GM21423 (cell line): ENCODE measurements around the gene DCBLD2.

ENCODE experiments used
- ATAC-seq: cut with Tn5 transposase; IDR thresholded peaks from one replicate; pipeline ENCODE4 v1.9.1; 2021; ENCODE audit warnings: mild to moderate bottlenecking, moderate library complexity; ENCODE audit not compliant: unreplicated experiment

Gene DCBLD2, protein sequence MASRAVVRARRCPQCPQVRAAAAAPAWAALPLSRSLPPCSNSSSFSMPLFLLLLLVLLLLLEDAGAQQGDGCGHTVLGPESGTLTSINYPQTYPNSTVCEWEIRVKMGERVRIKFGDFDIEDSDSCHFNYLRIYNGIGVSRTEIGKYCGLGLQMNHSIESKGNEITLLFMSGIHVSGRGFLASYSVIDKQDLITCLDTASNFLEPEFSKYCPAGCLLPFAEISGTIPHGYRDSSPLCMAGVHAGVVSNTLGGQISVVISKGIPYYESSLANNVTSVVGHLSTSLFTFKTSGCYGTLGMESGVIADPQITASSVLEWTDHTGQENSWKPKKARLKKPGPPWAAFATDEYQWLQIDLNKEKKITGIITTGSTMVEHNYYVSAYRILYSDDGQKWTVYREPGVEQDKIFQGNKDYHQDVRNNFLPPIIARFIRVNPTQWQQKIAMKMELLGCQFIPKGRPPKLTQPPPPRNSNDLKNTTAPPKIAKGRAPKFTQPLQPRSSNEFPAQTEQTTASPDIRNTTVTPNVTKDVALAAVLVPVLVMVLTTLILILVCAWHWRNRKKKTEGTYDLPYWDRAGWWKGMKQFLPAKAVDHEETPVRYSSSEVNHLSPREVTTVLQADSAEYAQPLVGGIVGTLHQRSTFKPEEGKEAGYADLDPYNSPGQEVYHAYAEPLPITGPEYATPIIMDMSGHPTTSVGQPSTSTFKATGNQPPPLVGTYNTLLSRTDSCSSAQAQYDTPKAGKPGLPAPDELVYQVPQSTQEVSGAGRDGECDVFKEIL

DNA sequence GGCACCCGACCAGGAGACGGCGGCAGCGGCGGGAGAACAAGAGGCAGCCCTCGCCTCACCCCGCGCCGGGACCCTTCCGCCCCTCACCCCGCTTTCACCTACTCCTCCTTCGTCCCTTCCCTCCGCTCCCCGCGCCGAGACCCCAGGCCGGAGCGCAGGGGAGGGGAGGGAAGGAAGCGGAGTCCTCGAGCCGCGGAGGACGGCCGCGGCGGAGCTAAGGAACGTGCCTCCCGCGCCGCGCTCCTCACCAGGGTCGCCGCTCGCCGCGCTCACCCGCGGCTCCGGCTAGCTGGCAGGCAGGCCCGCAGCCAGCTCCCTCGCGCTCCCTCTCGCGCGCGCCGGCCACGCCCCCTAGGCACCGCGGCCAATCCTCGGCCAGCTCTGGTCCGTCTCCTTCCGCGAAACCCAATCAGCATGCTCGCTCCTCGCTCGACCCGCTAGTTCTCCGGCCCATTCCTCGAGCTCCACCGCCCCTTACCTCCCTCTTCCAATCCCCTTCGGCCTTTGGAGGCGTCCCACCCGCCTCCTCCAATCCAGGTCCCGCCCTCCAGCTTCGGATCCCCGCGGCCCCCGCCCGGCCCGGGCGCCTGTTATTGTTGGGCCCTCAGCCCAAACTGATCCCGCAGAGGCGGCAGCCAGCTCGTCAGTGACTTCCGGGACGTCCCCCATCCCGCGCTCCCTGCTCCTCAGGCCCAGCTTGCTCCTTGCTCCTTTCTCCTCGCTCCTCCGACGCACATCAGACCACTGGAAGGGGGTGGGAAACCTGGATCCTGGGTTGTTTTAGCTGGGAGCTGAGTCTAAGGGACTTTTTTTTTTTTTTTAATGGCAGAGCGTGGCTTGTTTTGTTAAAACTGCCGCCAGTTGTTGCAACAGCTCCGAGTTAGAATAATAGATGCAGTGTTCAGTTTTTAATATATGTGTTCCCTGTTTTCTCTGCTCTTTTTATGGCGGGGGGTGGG lies at the start of gene DCBLD2:
Gene DCBLD2, minus strand, starts transcription at position 304 of the 959 bp plus-strand sequence. CDS start 369 bp downstream, outside the sequence.
- ATAC-seq: peak; percentile 99

DNA sequence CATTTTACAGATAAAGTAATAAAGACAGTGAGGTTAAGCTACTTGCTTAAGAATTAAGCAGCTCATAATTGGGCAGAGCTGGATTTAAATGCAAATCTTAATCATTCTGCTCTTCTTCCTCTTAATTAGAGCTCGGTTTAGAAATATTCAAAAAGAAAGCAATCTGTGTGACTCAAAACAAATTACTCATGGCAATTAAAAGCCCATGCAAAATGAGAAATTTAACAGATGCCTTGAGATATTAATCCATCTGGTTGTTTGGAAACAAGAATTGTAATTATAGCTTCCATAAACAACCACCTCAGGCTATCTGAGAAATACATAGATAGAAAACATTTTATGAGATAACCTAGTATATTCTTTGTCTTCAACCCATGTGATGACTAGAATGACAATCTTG lies 44.2 kb upstream of the DCBLD2 start:
- no peak for ATAC-seq

DNA sequence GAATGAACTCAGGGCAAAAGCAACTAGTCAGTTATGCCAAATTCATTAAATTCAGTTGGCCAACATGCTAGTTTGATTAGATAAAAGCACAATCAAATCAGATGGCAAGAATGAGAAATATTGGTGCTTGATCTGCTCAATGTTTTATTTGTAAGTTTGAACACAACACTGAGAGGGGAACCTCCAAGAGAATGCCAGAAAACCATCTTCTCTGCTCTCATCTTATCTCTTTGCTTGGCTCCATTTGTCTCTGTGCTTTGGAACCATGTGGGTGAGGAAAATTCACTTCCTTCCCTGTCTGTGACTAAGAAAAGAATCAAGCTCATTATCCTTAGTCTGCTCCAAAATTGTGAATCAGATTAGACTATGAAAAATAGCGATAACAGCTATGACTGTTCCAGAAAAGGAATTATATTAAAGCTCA lies 43.6 kb upstream of the DCBLD2 start:
- ATAC-seq: no peak

DNA sequence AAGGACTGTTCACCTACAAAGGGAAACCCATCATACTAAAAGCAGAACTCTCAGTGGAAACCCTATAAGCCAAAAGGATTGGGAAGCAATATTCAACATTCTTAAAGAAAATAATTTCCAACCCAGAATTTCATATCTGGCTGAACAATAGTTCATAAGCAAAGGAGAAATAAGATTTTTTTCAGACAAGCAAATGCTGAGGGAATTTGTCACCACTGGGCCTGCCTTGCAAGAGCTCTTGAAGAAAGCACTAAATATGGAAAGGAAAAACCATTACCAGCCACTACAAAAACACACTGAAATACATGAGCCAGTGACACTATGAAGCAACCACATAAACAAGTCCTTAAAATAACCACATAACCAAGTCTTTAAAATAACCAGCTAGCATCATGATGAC lies 28.9 kb upstream of the DCBLD2 start:
- no peak for ATAC-seq

DNA sequence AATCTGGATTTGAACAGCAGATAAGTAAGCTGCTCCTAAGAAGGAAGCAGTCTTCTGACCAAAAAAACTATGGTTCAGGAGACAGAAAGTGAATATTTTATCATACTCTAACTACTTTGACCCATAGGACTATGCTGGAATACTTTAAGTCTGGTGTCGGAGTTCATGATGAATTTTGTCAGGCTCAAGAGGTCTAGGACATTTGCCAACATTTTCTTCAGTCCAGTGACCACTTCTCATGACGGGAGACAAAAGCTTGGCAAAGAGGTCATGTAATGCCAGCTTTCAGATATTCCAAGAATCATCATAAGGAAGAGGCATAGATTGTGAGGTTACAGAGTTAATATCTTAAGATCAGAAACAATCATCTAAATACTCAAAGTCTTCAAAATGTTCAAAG lies 20.5 kb upstream of the DCBLD2 start:
- no peak for ATAC-seq

DNA sequence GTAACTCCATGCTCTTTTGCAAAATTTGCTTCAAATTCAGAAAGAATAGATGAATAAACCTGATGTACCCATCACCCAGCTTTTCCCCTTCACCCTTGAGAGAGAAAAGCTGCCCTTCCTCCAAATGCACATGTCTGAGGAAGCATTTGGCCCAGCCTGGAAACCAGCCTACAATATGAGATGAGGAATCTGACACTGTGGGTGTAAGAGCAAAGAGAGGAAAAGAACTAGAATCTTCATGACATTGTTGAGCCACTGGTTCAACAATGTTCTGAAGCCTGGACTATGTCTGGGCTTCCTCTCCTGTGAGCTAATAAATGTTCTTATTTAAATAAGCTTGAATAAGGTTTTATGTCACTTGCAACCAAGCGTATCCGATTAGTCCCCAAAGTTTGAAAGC lies 18.7 kb upstream of the DCBLD2 start:
- no peak for ATAC-seq

DNA sequence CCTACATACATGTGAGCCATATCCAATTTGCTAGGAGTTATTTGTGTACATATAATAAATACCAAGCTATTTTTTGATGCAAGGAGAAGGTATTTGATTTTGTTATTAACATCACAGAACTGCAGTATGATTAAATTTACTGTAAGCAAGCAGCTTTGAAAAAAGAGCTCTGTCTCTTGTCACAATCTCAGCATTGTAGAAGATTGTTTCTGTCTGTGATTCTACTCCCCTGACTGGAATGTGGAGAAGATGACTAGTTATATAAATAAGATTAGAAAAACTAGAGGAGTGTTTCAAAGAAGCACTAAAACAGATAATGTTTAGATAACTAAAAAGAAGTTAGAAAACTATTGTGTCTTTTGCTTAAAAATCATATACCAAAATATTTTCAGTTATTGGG lies 17.1 kb upstream of the DCBLD2 start:
- ATAC-seq: no peak

DNA sequence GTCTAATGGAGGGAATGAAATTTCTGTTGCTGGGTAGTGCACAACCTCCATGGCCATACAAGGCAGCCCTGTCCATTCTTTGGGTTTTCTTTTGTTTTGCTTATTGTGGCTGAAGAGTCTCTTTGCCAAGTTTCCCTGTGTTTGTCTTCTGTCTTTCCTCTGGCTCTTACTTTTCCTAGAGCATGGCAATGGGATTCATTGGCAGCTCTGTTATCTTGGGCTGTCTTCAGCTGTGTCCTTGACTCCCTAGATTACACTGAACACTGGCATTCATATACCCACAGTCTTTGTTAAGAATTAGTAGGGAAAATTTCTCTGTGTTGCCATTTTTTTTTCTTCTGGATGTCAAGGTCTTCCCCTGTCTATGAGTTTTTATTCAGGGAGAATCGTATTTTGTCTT lies 16.1 kb upstream of the DCBLD2 start:
- no peak for ATAC-seq

DNA sequence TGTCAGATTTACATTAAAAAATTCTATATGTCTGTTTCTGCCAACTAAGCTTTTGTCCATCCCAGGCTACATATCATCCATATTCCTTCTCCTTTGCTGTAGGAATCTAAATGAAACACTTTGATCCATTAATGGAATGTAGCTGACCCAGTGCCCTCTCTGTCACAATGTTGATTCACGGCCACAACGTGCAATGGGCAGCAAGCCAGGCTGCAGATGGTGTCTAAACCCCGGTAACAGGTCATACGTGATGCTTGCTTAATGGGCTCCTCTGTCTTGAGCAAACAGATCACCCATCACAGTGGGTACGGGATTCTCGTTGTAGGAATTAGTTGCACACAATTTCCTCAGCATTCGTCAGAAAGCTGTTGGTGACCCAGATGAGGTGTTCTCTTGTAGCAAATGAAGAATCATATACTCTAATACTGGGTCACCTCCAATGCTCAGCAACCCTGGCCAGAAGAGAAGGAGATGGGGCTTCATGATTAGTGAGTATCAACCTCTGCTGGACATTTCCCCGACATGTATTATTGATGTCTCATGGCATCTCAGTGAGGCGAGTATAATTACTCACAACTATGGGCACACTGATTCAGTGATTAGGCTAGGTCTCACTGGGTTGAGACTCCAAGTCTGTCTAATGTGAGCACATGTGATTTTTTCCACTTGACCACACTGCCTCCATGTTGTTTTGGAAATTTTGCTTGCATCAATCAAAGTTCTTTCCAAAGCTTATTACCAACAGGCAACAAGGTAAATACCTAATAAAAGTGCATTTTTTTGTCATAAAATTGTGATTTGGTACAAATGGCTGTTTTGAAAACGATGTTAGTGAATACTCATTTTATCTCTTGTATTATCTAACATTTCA lies 12.9 kb upstream of the DCBLD2 start:
- ATAC-seq: no peak

DNA sequence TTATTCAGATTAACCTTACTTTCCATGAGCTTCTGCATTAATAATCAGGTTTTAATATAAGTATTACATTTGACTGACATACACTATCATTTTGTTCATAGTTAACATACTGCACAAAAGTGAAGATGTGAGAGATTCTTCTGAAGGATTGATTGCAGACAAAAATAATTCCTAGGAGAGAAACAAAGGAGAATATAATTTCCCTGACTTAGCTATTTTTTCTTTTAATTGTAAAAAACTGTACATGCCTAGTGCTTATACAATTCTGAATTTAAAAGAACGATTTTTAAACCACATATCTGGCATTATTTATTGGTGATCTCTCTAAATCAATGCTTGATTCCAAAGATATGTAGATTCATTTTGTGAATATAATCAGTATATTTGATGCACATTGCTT lies 11.0 kb upstream of the DCBLD2 start:
- ATAC-seq: no peak

DNA sequence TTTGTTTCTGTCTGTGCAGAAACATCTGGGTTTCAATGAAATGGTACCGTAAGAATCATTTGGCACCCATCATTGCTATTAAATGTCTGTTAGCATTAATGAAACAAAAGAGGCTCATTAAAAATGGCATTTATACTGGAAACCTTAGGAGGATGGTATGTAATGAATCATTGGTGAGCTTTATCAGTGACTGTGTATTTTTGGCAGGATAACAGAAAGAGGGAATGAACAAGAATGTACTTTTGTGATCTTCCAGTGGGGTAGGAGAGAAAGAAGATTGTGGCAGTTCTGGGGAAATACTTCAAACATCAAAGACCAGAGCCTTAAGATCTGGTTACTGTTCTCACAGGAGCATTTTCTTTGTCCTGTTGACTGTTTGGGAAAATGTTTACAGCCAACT lies 4.7 kb upstream of the DCBLD2 start:
- ATAC-seq: no peak

DNA sequence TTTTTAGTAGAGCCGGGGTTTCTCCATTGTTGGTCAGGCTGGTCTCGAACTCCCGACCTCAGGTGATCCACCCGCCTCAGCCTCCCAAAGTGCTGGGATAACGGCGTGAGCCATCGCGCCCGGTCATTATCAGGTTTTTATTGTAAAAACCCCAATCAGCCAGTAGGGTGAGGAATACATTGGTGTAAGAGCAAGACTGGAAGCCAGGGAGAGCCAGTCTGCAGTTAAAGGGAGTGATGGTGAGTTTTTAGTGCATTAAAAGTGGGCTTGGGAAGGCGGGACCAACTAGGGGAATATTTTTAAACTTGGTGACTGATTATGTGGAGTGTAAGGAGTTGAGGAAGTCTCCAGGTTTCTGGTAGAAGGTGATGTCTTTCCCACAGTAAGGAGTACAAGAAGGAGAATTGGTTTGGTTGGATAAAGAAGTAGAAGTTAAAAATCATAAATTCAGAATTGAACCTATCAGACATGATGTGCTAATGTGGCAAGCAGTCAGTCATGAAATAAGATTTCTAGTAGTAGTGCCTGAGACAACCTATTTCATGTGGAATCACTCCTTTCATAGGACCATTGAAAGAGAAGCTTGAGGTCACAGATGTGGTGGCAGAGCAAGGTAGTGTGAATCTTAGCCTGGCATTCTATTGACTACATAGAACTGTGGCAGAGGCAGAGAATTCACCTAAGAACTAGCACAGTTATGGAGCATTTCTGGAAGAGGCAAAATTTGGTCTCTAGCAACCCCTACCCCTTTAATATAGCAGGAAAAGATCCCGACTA lies 2.4 kb upstream of the DCBLD2 start:
- ATAC-seq: no peak

DNA sequence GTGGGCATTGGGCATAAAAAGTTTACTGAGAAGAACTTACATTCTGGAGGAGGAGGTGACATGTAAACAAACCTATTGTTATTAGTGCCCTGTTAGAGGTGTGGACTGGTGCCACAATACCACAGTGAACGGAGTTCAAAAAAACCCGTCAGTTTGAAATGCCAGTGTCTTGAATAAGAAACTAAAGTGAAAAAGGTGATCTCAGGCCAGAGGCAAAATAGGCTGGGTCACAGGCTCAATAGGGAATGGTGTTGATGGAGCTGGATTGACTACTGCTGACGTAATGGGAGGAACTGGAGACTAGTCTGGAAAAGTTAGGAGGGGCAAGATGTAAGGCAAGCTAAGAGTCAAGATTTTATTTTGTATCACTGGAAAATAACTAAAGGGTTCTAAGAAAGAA lies 1.6 kb upstream of the DCBLD2 start:
- no peak for ATAC-seq

DNA sequence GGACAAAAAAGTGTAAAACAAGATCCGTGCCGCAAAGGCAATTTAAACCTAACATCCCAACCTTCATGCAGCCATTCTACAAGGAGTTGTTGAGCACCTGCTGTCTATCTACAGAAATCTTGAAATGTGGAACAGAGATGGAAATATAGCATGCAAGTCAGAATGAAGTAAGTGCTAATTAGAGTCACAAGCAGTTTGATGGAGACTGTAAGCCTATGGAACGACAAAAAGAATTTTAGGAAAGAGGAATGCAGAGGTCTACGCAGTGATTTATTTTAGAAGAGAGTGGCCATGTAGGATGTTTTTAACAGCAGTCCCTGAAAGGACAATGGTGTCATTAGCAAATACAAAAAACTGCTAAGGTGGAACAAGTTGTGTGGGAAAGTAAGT lies 851 bp upstream of the DCBLD2 start:
- ATAC-seq: no peak

DNA sequence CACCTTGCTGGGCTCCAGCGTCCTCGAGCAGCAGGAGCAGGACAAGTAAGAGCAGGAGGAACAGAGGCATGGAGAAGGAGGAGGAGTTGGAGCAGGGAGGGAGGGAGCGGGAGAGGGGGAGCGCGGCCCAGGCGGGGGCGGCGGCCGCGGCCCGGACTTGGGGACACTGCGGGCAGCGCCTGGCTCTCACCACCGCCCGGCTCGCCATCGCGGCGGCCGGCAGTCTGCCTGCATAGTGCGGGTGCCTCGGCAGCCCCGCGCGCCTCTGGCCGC lies 440 bp downstream of the DCBLD2 start:
- ATAC-seq: peak; percentile 24

DNA sequence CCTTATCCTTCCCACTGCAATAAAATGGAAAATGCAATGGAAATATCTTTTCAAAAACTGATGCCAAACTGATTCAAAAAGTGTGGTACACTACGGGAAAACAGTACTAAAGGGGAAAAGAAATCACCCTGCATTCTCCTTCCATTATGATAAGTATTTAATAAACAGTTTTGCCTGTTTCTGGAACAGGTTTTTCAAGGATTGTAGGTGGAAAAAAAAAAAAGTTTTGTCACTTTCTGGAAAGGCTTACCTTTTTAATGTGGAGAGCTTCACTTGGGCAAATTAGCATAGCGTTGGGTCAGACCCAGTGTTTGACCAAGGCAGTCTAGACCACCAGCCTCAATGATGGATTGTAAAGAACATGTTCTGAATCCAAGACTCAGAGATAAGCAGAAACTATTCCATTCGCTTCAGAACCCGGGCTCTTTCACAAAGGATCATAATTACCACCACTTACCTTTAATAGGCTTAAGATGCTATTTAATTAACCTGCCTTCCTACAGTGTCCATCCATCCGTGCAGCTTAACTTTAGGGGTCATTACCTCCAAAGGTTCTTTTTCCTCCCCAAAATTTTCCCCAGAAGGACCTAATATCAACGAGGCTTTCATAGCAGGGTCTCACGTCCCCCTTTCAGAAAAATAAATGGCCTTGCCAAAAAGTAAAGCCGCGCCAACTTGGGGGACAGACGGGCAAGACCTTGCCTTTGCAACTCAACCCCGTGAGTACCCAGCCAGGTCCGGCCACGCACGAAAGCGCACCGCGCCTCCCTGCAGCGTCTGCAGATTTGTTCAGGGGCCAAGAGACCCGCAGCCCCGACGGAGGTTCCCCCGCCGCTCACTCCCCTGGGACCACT lies 1.0 kb downstream of the DCBLD2 start:
- peak; percentile 1 for ATAC-seq

DNA sequence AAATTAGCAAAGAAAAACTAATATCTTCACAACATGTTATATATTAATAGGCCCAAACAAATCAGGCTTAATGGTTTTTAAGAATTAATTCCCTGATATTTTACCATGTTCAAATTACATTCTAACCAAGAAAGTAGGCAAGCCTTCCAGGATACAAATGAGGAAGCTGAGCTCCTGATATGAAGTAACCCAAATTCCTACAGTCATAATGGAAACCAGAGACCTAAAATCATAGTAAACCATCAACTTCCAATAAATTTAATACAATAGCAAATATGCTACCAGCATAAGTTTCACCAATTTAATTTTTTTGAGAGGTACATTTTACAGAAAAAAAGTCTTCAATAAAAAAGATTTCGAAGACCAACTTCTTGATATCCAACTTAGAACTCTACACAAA lies 3.8 kb downstream of the DCBLD2 start:
- no peak for ATAC-seq

DNA sequence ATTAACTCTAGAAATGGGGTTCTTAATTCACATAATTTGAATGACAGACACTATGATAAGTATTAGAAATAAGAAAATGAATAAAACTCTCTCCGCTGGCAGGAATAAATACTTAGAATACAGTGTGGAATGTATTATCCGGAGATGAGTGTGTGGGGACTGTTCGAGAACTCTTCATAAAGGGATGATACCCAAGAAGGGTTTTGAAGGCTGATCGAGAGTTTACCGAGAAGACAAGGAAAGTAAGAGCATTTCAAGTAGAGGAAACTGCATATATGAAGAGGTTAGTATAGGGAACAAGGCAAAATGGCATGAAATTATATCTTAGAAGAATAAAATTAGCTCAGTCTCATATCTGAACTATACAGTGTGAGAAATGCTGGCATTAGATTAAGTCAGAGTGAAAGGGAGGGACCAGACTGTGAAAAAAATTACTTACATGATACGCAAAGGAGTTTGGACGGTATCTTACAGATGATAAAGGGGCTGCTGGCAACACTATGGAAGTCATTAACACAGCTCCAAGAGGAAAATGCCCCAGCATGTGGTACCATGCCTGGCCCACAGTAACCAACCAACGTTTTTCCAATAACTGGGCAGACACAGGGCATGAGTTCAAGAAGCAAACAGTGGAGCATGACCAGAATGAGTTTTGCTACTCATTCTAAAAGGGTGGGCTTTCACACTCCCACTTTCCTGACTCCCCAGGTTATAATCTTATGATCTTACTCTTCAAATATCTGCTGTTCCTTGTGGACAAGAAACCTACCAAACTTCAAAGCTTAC lies 6.5 kb downstream of the DCBLD2 start:
- ATAC-seq: no peak
